HG03571 (cell line): ENCODE data around the gene ANXA4.
"Not testable (repeated sequence)": the region's sequence is repeated elsewhere in the genome, so short reads cannot be mapped to it uniquely, and the experiment has no call there.

ENCODE experiments used
- ATAC-seq: cut with Tn5 transposase; IDR thresholded peaks from one replicate; pipeline ENCODE4 v1.9.1; 2021; ENCODE audit not compliant: unreplicated experiment

Gene ANXA4

GRCh38 chr2:69741575-69742321 is at the start of gene ANXA4:
TSS of gene ANXA4 (plus strand) at chr2:69742134. CDS start at chr2:69781566, 39,432 bp downstream.
- peak; percentile 72 for ATAC-seq

- no peak for ATAC-seq
These were observed 49.5 kb upstream of the ANXA4 start for GRCh38 chr2:69692424-69692823.

- peak; percentile 64 for ATAC-seq
These were observed 48.7 kb upstream of the ANXA4 start for GRCh38 chr2:69693059-69693774.

DNA sequence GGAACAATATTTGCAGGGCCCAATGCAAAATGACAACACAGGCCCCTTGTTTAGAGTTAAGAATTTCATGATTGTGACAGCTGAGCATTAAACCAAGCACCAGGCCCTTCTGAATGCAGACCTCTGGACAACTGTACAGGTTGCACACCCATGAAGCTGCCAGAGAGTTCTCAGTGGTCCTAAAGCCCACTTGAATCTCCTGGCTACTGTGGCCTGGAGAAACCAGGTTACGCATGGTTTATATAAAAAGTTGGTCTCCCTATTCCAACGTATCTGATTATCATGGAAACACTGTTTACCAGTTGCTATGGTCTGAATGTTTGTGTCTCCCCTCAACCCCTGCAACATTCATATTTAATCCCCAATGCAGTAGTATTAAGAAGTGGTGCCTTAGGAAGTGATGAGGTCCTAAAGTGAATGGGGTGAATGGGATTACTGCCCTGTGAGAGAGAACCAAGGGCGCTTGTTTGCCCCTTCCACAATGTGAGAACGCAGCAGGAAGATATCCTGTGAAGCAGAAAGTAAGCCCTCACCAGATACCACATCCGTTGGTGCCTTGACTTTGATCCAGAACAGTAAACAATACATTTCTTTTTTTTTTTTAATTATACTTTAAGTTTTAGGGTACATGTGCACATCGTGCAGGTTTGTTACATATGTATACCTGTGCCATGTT is 48.0 kb upstream of the ANXA4 start:
- peak; percentile 33 for ATAC-seq

DNA sequence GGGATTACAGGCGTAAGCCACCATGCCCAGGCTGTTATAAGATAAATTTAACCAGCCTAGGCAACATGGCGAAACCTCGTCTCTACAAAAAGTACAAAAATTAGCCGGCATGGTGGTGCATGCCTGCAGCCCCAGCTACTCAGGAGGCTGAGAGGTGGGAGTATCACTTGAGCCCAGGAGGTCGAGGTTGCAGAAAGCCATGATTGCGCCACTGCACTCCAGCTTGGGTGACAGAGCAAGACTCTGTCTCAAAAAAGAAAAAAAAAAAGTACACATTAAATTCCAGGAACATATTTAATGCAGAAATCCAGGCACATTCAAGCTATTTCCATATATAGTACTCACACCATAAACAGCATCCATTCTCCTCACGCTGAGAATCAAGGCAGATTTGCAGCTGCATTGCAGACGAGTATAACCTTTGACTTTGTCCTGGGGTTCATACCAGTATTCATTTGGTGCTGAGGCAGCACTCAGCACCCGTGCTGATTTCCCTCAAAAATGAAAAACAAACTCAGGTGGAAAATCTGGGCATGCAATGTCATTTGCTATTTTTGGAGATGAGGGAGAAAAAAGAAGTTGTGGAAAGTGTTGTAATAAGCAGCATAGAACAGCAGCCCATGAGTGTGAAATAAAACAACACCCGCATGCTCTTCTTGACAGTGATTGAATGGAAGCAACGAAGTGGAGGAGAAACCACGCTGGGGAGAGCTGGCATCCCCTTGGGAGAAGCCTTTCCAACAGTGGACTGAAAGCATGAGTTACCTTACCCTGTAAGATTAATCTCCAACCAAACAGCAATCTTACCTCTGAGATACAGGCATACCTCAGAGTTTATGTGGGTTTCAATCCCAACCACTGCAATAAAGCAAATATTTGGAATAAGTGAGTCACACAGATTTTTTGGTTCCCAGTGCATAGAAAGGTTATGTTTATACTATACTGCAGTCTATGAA is 46.8 kb upstream of the ANXA4 start:
- no peak for ATAC-seq

DNA sequence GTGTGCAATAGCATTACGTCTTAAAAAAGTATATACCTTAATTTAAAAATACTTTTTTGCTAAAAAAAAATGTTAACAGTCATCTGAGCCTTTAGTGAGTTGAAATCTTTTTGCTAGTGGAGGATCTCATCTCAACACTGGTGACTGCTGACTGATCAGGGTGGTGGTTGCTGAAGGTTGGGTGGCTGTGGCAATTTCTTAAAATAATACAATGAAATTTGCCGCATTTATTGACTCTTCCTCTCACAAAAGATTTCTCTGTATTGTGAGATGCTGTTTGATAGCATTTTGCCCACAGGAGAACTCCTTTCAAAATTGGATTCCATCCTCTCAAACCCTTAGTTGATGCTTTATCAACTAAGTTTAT is 46.1 kb upstream of the ANXA4 start:
- ATAC-seq: no peak

DNA sequence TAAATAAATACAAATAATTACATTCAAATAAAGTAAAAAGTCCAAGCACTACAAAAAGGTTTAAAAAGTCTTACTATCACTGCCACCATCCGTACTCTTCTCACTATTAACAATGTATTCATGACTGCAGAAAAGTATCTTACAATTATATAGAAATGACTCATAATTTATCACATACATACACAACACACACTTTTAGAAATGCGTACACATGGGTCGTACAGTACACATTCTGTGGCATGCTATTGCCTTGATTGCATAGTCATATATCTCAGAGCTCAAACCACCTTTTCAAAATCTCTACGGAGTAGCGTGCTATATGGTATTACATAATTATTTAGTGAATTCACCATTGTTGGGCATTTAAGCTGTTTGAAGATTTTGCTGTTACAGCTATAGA is 41.6 kb upstream of the ANXA4 start:
- no peak for ATAC-seq

DNA sequence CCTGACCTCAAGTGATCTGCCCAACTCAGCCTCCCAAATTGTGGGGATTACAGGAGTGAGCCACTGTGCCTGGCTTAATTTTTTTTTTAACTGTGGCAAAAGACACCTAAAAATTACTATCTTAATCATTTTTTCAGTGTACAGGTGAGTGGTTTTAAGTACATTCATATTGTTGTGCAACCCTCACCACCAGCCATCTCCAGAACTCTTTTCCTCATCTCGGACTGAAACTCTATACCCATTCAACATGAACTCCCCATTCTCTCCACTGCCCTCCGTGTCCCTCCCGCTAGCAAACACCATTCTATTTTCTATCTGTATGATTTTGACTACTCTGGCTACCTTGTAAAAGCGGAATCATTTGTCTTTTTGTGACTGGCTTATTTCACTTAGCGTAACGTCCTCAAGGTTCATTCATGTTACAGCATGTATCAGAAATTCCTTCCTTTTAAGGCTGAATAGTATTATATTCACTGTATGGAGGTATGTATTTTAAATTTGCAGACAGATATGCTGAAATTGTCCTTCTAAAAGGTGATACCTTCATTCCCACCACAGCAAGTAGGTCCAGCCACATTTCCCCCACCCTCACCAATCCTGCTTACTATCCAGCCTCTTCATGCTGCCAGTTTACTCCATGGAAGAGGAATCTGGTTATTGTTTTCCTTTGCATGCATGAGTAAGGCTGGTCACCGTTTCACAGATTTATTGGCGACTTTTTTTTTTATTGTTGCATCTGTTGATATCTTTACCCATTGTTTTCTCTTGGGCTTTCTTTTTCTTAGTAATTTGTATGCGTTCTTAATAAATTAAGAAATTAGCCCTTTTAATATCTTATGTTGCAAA is 40.6 kb upstream of the ANXA4 start:
- no peak for ATAC-seq

GRCh38 chr2:69703189-69703588 is 38.7 kb upstream of the ANXA4 start:
- ATAC-seq: no peak

GRCh38 chr2:69704446-69704845 is 37.5 kb upstream of the ANXA4 start:
- no peak for ATAC-seq

GRCh38 chr2:69709290-69709689 is 32.6 kb upstream of the ANXA4 start:
- ATAC-seq: no peak

GRCh38 chr2:69711971-69712370 is 30.0 kb upstream of the ANXA4 start:
- ATAC-seq: no peak

- no peak for ATAC-seq
These were observed 27.9 kb upstream of the ANXA4 start for GRCh38 chr2:69714024-69714423.

GRCh38 chr2:69714539-69715220 is 27.3 kb upstream of the ANXA4 start:
- ATAC-seq: not testable (repeated sequence)

- no peak for ATAC-seq
These were observed 26.0 kb upstream of the ANXA4 start for GRCh38 chr2:69715964-69716363.

- ATAC-seq: no peak
These were observed 25.3 kb upstream of the ANXA4 start for GRCh38 chr2:69716555-69717120.

- no peak for ATAC-seq
These were observed 24.7 kb upstream of the ANXA4 start for GRCh38 chr2:69717186-69717585.

GRCh38 chr2:69717861-69718273 is 24.1 kb upstream of the ANXA4 start:
- no peak for ATAC-seq

- ATAC-seq: no peak
These were observed 23.5 kb upstream of the ANXA4 start for GRCh38 chr2:69718338-69718965.
